Measurements from ENCODE around the gene BPIFB2.

BPIFB2 gene

GRCh38 chr20:33070111-33071053, 62.9 kb downstream of the BPIFB2 start:
- no peaks in the 10 kb centered on the region for H3K4me1 ChIP-seq (ENCODE audit: insufficient read depth, poor library complexity, severe bottlenecking)
- H3K4me3 ChIP-seq (ENCODE audit: severe bottlenecking) = no peak overlapping the region
- ATAC-seq (ENCODE audit: low read depth) = no peak
- no peaks in the 10 kb centered on the region for H3K9me3 ChIP-seq (ENCODE audit: severe bottlenecking)
- no peak for TF ChIP-seq CTCF (IDR thresholded peaks at IDR 0.05; ENCODE audit: poor library complexity, severe bottlenecking)
- no peaks in the 10 kb centered on the region for H3K27me3 ChIP-seq (ENCODE audit: insufficient read depth, poor library complexity, severe bottlenecking)
- H3K27ac ChIP-seq (ENCODE audit: poor library complexity, severe bottlenecking) = no peak overlapping the region
- H3K36me3 ChIP-seq (ENCODE audit: low read depth) = no peaks in the 10 kb centered on the region
- peak; percentile 72 for DNase-seq (ENCODE audit: low spot score)

- ATAC-seq (ENCODE audit: low read depth) (no peak), DNase-seq (ENCODE audit: low spot score) (no peak)
- no peaks in the 10 kb centered on the region for H3K27me3 ChIP-seq (ENCODE audit: insufficient read depth, poor library complexity, severe bottlenecking)
- H3K36me3 ChIP-seq (ENCODE audit: low read depth) = no peaks in the 10 kb centered on the region
- no peak for TF ChIP-seq CTCF (IDR thresholded peaks at IDR 0.05; ENCODE audit: poor library complexity, severe bottlenecking)
- no peak overlapping the region for H3K27ac ChIP-seq (ENCODE audit: poor library complexity, severe bottlenecking)
- no peaks in the 10 kb centered on the region for H3K9me3 ChIP-seq (ENCODE audit: severe bottlenecking)
- no peak overlapping the region for H3K4me3 ChIP-seq (ENCODE audit: severe bottlenecking)
- H3K4me1 ChIP-seq (ENCODE audit: insufficient read depth, poor library complexity, severe bottlenecking) = no peaks in the 10 kb centered on the region
Measured at GRCh38 chr20:33071198-33071597, 63.7 kb downstream of the BPIFB2 start.

- Histone ChIP-seq H3K27ac (ENCODE audit: poor library complexity, severe bottlenecking) (no peak overlapping the region), H3K4me1 (ENCODE audit: insufficient read depth, poor library complexity, severe bottlenecking) (no peaks in the 10 kb centered on the region), H3K27me3 (ENCODE audit: insufficient read depth, poor library complexity, severe bottlenecking) (no peaks in the 10 kb centered on the region), H3K9me3 (ENCODE audit: severe bottlenecking) (no peaks in the 10 kb centered on the region), H3K36me3 (ENCODE audit: low read depth) (no peaks in the 10 kb centered on the region), H3K4me3 (ENCODE audit: severe bottlenecking) (no peak overlapping the region)
- no peak for DNase-seq (ENCODE audit: low spot score)
- ATAC-seq (ENCODE audit: low read depth) = no peak
- TF ChIP-seq CTCF (IDR thresholded peaks at IDR 0.05; ENCODE audit: poor library complexity, severe bottlenecking) = no peak
Measured at GRCh38 chr20:33072362-33072761, 64.9 kb downstream of the BPIFB2 start.

- Histone ChIP-seq H3K27ac (ENCODE audit: poor library complexity, severe bottlenecking) (no peak overlapping the region), H3K4me1 (ENCODE audit: insufficient read depth, poor library complexity, severe bottlenecking) (no peaks in the 10 kb centered on the region), H3K9me3 (ENCODE audit: severe bottlenecking) (no peaks in the 10 kb centered on the region), H3K4me3 (ENCODE audit: severe bottlenecking) (no peak overlapping the region), H3K36me3 (ENCODE audit: low read depth) (no peaks in the 10 kb centered on the region), H3K27me3 (ENCODE audit: insufficient read depth, poor library complexity, severe bottlenecking) (no peaks in the 10 kb centered on the region)
- no peak for TF ChIP-seq CTCF (IDR thresholded peaks at IDR 0.05; ENCODE audit: poor library complexity, severe bottlenecking)
- DNase-seq (ENCODE audit: low spot score) (no peak), ATAC-seq (ENCODE audit: low read depth) (no peak)
Measured at GRCh38 chr20:33072813-33073212, 65.3 kb downstream of the BPIFB2 start.

All from RWPE2 (cell line).